Central memory CD4-positive, alpha-beta T cell (primary cell): Measurements from ENCODE around the gene GLCE.
"Not testable (repeated sequence)": the region's sequence is repeated elsewhere in the genome, so short reads cannot be mapped to it uniquely, and the experiment has no call there.

Experiments used
- DNase-seq: peaks from one replicate; pipeline ENCODE4 v3.0.0; 2022

Gene GLCE

DNA sequence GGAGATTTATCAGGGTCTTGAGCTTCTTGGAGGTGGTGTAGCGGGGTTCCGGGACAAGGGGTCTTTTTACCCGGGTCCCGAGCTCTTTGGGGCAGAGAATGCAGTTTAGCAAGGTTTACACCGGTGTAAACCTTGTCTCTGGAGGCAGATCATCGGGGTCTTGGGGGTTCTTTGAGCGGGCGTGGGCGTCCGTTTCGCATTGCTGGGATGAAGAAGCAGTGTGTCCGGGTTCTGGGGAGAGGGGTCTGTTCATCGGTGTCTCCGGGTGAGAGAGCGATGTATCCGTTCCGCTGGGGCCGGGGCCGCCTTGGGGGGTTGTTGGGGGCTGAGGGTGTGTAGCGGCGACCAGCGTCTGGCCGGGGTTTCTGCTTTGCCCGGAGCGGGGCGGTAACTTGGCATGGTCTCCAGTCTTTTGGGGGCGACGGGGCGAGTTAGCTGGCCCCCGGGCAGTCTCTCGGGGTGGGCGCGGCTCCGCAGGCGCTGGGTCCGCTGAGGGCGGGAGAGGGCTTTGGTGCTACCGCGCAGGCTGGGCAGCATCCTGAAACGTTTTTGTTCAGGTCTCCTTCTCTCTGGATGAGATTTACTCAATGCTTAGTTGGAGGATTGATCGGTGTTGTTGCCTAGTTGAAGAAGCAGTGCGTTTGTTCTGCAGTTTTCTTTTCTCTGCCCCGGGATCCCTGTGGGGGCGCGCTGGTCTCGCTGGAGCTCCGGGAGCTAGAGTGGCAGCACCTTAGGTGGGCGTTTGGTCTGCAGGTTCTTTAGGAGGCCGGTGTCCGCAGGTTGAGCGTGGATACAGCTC lies 843 bp downstream of the GLCE start:
- peak; percentile 7 for DNase-seq

DNA sequence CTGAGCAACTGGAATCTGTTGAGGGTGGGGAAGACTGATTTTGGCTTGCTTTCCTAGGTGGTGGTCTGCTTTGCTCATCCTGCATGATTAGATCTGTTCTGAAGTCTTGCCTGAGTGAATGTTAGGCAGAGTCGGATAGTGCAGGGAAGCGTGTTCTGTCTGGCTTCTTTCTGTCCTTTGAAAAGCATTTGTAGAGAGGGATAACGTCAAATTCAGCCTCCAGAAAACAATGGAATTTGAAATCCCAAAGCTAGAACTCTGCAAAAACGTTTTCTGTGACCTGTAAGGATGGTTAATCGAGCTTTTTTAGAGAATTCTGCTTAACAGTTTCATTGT lies 1.4 kb downstream of the GLCE start:
- DNase-seq = no peak

DNA sequence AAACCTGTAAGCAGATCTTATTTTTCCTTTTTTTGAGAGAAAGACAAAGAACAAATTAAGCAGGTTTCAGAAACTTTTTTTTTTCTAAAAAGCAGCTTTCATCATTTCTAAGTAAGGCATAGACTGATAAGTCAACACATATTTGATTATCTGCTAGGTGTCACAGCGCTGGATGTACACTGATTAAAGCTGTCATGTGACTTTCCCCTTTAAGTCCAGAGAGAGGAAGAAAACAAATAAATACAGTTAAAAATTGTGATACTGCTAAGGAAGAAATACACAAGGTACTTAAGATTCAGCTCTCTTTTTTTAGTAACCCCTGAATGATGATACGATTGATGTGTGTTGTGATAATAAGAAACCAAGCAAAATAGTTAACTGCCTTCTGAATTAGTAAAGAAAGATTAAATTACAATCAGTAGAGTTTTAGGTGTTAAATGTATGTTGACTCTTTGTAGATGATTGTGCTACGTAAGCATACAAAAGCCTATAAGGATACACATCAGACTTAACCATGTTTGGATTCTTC lies 2.8 kb downstream of the GLCE start:
- no peak for DNase-seq

DNA sequence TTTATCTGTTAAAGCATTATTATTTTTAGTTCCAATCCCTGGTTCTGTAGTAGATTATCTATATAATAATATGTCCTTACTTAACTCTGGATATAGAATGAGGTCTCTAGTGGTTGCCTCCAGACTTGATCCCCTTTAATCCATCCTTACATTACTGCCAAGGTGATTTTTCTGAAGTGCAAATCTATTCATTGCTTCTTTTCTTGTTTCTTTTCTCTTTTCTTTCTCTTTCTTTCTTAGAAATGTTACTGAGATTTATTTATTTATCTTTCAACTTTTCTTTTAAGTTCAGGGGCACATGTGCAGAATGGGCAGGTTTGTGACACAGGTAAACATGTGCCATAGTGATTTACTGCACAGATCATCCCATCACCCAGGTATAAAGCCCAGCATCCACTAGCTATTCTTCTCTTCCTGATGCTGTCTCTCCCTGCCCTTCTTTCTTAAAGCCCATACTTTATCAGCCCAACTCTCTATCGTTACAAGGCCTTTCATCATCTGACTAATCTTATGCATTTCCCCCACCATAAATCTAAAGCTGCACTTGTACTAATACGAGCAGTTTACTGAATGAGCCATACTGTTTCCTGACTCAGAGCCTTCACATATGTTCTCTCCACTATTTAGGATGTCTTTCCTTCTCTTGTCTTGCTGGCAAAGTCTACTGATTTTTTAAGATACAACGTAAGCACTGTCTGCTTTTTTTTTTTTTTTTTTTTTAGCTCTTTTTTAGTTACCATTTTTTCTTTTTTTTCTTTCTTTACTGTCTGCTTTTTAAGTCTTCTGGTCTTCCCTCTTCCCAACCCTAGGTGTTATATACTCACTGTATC lies 4.6 kb downstream of the GLCE start:
- no peak for DNase-seq

DNA sequence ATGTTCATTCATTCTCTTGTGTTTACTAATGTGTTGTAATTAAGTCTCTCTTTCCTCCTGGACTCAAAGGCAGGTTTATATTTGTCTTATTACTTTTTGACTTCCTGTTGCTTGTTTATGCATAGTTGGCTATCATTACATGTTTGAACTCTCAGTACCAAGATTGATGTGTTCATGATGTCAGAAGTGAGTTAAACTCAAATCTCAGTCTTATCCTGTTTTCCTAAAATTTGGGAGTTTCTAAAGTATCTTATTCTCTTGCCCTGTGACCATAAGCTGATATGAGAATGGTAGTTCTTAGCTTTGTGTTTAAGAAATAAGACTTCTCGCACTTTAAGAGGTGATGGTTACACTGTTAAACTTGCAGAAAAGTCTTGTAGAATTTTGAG lies 5.2 kb downstream of the GLCE start:
- no peak for DNase-seq

DNA sequence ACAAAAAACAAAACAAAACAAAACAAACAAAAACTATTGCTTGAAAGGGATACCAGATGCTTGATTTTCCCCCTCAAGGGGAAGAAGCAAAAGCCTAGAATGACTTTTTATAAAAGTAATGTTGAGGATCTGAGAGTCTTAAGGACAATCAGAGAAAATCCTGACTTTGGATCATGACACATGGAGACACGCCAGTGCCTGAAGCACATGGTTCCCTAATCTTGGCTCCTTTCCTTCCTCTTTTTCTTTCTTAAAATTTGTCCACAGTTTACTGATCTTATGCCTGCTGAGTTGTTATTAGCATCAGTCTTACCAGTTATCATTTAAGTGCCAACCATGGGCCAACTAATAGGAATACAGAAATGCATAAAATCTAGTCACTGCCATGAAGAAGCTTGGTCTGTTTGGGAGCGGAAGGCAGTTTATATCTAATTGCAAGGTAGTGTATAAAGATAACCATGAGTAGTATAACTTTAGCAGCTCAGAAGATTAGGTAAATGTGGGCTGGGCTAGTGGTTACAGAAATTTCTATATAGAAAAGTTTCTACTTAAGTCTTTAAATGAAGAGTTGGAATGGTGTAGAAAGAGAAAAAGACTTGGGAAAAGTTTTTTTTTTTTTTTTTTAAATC lies 6.9 kb downstream of the GLCE start:
- no peak for DNase-seq

DNA sequence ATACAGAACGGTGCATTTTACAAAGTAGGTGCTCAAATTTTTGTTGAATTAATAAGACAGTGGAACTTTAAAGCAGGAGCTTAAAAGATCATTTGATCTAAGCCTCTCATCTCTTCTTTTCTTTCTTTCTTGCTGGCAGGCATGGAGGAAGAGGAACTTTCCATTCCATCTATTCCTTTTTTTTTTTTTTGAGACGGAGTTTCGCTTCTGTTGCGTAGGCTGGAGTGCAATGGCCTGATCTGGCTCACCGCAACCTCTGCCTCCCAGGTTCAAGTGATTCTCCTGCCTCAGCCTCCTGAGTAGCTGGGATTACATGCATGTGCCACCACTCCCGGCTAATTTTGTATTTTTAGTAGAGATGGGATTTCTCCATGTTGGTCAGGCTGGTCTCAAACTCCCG lies 7.9 kb downstream of the GLCE start:
- DNase-seq = not testable (repeated sequence)

DNA sequence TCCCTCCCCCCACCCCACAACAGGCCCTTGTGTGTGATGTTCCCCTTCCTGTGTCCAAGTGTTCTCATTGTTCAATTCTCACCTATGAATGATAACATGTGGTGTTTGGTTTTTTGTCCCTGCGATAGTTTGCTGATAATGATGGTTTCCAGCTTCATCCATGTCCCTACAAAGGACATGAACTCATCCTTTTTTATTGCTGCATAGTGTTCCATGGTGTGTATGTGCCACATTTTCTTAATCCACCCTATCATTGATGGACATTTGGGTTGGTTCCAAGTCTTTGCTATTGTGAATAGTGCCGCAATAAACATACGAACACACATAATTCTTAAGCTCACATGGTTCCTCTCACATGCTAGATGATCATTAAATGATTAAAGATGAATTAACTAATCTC lies 9.1 kb downstream of the GLCE start:
- DNase-seq = not testable (repeated sequence)

DNA sequence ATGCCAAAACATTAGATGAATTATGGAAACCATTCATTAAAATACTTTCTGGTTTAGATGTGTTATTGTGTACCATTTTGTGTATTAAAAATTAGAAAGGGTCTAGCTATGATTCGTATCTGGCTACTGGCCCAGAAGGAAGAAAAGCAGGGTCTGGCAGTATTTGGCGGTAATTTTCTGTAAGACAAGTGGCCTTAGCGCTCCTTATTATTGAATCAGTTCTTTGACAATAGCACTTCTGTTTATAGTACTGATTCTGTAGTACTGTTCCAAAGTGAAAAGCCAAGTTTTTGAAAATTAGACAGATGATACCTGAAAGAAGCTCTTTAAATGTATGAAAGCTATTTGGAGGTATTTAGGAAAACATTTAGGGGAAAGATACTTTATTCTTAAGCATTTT lies 10.2 kb downstream of the GLCE start:
- no peak for DNase-seq

DNA sequence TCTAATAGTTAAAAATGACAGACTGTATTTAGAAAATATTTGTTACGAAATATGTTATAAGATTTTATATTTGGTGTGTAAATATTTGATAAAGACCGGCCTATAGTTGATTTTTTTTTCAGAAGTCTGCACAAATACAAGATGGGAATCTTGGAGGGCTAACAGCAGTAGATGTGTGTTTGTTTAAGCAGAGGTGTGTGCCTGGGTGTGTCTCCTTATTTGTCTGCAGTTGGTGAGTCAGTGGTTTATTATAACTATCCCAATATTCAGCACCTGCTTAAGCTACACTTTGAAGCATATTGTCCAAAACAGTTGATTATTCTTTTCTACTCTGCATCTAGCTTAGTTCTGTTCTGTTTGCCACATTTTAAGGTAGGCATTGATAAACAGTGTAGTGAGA lies 12.4 kb downstream of the GLCE start:
- DNase-seq = no peak

DNA sequence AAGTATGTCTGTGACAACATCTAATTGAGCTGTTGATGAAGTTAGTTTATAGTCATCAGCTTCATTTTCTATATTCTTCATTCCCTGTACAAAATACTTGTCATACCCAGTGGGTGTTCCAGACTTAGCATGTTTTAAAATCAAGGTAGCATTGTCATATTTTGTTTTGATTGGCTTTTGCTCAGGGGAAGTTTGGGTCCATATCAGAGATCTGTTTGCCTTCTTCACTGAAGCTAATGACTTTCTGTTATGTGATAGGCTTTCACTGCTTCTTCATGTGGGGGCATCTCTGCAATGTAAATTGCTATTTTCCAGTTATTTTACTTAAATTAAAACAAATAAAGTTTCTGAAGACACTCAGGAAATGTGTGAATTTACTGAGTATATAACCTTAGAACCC lies 15.1 kb downstream of the GLCE start:
- no peak for DNase-seq

DNA sequence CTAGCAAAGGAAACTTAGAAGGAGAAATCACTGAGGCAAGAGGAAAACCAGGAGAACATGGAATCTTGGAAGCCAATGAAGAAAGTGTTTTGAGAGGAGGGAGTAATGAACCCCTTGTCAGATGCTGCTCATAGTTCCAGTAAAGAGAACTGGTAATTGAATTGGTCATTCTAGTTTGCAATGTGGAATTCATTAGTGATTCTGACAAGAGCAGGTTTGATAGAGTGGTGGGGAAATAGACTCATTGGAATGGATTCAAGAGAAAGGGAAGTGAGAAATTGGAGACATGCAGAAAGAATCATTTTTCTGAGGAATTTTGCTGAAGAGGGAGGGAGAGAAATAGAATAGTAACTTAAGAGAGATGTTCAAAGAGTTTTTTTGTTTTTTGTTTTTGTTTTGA lies 21.0 kb downstream of the GLCE start:
- no peak for DNase-seq

DNA sequence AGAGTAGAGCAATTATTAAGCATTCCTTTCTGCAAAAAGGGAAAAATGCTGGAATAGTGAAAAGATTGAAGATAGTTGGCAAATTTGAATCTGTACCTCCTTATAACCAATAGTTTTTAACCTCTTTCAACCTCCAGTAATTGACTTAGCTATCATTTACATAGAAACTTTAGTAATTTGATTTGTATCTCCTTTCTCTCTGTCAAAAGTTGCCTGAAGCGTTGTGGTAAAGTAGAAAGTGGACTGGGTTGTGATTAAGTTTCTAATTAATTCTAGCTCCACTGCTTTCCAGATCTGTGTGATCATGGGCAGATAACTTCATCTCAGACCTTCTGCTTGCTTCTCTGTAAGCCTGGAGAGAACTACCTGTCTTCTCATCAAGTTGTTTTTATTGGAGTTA lies 24.8 kb downstream of the GLCE start:
- DNase-seq = no peak

DNA sequence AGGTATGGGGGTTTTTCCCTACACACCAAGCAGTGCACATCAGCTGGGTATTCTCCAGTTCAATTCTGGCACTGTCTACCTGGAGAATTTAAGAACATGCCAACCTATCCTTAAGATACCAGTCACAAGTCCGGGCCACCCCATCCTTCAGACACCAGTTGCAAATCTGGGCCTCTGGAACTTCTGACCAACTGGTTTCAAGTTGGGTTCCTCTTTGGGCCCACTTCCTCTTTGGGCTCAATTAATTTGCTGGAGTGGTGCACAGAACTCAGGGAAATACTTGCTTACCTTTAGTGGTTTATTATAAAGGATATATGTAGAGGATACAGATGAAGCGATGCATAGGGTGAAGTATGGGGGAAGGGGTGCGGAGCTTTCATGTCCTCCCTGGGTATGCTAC lies 25.3 kb downstream of the GLCE start:
- no peak for DNase-seq

DNA sequence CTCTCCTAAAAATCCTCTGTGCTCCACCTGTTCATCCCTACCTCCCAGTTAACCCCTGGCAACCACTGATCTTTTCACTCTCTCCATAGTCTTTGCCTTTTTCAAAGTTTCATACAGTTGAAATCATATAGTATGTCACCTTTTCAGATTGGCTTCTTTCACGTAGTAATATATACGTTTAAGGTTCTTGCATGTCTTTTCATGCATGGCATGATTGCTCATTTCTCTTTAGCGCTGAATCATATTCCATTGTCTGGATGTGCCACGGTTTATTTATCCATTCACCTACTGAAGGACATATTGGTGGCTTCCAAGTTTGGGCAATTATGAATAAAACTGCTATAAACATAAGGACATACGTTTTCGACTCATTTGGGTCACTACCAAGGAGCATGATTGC lies 28.7 kb downstream of the GLCE start:
- DNase-seq = no peak

DNA sequence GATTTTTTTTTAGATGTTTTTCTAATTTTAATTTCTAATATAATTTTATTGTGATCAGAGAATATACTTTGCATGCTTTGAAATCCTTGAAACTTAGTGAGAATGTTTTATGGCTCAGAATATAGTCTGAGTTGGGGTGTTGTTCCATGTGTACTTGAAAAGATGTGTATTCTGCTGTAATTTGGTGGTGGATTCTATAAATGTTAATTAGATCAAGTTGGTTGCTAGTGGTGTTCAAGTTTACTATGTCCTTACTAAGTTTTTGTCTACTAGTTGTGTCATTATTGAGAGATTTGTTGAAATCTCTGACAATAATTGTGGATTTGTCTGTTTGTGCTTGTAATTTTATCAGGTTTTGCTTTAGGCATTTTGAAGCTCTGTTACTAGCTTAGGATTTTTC lies 29.7 kb downstream of the GLCE start:
- DNase-seq = no peak

DNA sequence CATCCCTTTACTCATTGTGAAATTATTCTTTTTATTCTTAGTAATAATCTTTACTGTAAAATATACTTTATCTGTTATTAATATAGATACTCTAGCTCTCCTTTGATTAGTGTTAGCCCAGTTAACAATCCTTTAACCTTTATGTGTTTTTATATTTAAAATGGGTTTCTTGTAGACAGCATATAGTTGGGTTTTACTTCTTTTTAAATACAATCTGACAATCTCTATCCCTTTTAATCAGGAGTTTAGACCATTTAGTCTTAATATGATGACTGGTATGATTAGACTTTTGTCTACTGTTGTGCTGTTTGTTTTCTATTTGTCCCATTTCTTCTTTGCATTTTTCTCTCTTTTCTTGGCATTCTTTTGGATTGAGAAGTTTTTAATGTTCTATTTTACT lies 30.1 kb downstream of the GLCE start:
- DNase-seq = no peak

DNA sequence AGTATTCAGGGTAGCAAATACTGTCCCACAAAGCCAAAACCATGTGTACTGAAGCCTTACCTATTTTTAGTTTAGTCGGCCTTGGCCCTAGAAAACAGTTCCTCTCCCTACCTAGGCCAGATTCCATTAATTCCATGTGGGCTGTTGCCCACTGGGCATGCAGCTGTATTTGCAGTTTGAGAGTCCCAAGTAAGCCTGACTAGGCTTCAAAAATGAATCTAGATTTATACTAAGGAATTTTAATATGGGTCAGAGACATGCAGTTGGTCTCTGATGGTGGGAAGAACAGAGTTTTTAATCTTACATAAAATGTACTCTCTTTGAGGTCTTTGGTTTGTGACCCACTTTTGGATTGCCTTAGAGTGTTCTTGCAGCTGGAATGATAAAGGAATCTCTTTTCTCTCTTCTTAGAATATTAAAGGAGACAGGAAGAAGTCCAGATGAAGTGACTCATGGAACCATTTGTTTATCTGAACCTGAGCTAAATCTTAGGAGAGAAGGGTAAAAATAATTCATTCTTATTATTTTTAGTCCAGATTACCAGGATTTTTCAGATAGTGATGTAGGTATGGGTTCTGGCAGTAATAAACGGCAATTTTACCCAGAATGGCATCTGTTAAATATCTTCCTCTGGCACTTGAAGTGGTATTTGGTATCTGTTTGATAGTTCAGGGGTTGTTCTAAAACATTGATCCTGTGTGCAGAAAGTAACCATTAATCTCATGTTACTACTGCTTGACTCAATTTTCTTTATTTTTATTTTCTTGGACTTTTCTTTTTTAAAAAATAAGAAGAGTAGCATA lies 33.8 kb downstream of the GLCE start:
- DNase-seq = no peak

DNA sequence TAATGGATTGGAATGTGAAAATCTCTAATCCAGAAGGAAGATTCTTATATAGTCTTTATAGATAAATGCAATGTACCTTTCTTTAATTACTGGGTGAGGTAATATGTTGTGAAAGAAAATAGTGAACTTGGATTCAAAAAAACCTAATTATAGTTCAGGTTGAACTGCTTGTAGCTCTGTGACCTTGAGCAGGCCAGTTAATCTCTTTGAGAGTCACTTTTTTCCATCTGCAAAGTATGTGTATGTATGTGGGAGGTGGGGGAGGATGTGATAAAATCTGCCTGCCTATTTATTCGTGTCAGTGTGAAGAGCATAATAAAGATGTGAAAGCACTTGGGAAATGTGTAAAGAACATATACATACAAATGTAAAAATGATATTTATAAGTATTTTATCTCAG lies 34.4 kb downstream of the GLCE start:
- no peak for DNase-seq

DNA sequence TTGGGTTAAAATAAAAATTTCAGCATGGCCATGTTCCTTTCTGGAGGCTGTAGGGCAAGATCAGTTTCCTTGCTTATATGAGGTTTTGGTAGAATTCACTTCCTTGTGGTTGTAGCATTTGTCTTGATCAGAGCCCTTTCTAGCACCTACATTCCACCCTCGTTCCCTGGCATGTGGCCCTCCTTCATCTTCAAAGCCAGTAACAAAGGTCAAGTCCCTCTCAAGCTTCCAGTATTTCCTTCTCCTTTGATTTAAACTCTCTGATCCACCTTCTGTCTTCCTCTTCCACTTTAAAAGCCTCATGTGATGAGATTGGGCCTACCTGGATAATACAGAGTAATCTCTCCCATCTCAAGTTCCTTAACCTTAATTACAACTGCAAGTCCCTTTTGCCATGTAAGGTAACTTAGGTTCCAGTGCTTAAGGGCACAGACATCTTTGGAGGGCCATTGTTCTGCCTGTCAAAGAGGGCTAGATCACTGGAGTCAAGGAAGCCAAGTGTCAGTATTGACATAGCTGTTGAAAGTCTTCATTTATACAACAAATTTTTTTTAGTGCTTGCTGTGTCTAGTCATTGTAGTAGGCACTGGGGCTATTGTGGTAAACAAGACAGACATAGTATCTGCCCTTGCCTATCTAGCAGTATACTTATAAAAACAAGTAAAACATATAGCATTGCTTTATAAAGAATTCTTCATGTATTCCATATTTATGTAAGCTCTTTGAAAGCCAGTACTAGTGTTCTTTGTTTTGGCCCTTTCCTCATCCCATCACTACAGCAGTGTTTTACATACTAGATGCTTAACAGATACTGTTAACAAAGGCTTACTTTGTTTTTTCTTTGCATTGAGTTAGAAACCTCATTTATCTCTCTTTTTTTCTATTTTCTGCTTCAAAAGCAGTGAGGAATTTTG lies 40.7 kb downstream of the GLCE start:
- DNase-seq = no peak

DNA sequence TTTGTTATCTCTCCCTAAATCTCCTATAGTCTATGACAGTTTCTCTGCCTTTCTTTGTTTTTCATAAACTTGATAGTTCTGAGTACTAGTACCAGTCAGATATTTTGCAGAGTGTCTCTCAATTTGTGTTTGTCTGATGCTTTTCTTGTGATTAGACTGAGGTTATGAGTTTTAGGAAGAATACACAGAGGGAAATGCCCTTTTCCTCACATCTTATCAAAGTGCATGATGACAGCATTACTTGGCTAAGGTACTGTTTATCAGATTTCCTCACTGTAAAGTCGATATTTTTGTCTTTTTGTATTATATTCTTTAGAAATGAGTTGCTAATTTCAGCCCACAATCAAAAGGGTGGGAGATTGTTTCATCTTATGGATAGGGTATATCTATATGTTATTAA lies 45.6 kb downstream of the GLCE start:
- no peak for DNase-seq

DNA sequence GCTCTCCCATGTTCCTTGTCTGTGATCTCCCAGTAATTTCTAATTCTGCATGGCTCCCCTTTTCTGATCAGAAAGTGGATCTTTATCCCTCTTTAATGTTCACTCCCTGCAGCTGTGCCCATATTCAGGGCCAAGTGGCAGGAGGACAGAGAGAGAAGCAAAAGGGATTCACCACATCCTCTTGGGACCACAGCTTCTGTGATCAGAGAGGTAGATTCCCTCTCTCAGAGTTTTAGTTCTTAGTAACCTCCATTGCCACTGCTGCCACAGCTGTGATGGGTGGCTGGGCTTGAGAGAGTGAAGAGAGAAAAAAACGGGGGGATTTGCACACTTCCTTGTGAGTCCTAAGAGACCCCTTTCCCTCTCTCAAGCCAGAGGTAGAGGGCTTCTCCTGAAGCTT lies 49.2 kb downstream of the GLCE start:
- DNase-seq = no peak
